Natural killer cell (primary cell): ENCODE data around the gene P4HB. TPM values are rescaled to one million over a fixed set of nuclear protein-coding genes. Genes with fewer than 3 reads are reported as not detected.

Source experiments
- ATAC-seq, 3 donors: fragments of 150-1000 bp in 2 of 3; fragments of 200-7000 bp in 1 of 3; cut with Tn5 transposase; 1 replicate in 1 of 3; 2 replicates in 2 of 3; pipeline ENCODE4 v1.10.0; 2021; ENCODE audit warnings: mild to moderate bottlenecking in 2 of 3, moderate library complexity in 2 of 3
- DNase-seq, 2 donors: peaks; one replicate each; pipeline versions ENCODE4 v3.0.0 to v3.0.0-alpha.2; 2013 to 2021; ENCODE audit warnings: mixed read lengths in 1 of 2
- H3K27ac ChIP-seq: one replicate; pipeline ENCODE4 v1.5.1; 2013; ENCODE audit warnings: mild to moderate bottlenecking, low read length
- H3K27me3 ChIP-seq: one replicate; pipeline ENCODE4 v1.6.1; 2013; ENCODE audit warnings: low read length; ENCODE audit not compliant: control insufficient read depth, insufficient read depth
- H3K36me3 ChIP-seq: one replicate; pipeline ENCODE4 v1.6.1; 2013; ENCODE audit warnings: low read length; ENCODE audit not compliant: control insufficient read depth, insufficient read depth
- H3K4me1 ChIP-seq: one replicate; pipeline ENCODE4 v1.6.1; 2013; ENCODE audit warnings: low read length; ENCODE audit not compliant: control insufficient read depth, insufficient read depth
- H3K4me3 ChIP-seq: one replicate; pipeline ENCODE4 v1.5.1; 2013; ENCODE audit warnings: low read length
- H3K9me3 ChIP-seq: one replicate; pipeline ENCODE4 v1.6.1; 2013; ENCODE audit warnings: low read length; ENCODE audit not compliant: control insufficient read depth, insufficient read depth
- H3K27ac Mint-ChIP-seq, 2 donors: one replicate each; pipeline ENCODE4 v1.8.0; 2022; ENCODE audit warnings: mild to moderate bottlenecking in 2 of 2, mixed read lengths in 2 of 2, moderate library complexity in 1 of 2
- H3K27me3 Mint-ChIP-seq, 2 donors: one replicate each; pipeline ENCODE4 v1.8.0; 2022; ENCODE audit warnings: low read depth in 2 of 2, mixed read lengths in 2 of 2
- H3K36me3 Mint-ChIP-seq: one replicate; pipeline ENCODE4 v1.8.0; 2022; ENCODE audit warnings: mixed read lengths
- H3K4me1 Mint-ChIP-seq, 2 donors: one replicate each; pipeline ENCODE4 v1.8.0; 2022; ENCODE audit warnings: mixed read lengths in 2 of 2
- H3K4me3 Mint-ChIP-seq: one replicate; pipeline ENCODE4 v1.8.0; 2022; ENCODE audit warnings: mild to moderate bottlenecking, moderate library complexity, mixed read lengths
- H3K9me3 Mint-ChIP-seq, 2 donors: one replicate each; pipeline ENCODE4 v1.8.0; 2022; ENCODE audit warnings: mixed read lengths in 2 of 2
- WGBS: methylation state at CpG from one replicate; pipeline ENCODE4 v1.1.7; 2013; ENCODE audit warnings: missing lambda C conversion rate; ENCODE audit not compliant: insufficient coverage; 5-methylcytosine and 5-hydroxymethylcytosine counted together
- intact Hi-C: fragments of 100-400 bp; cut with micrococcal nuclease; formaldehyde crosslinking; loops from one replicate; pipeline ENCODE4 v1.14.2; 2022
- total RNA-seq, 4 donors: library from RNA; stranded (reverse); fragments of 120-200 nt in 1 of 4; gene quantifications; one replicate each; pipeline versions ENCODE4 v1.2.3 to v1.2.4, GENCODE V29; 2013 to 2022
- TF ChIP-seq, protein P1 (sequence below): fragments of 200-600 bp; IDR thresholded peaks from one replicate; pipeline ENCODE4 v1.8.0; 2022; ENCODE audit warnings: antibody characterized with exemption

Gene P4HB
- total RNA-seq, 3 donors from 2014 or later (not counting 1 experiment from before 2014, with no cell fraction given): 334 to 468 (median 386) TPM

DNA sequence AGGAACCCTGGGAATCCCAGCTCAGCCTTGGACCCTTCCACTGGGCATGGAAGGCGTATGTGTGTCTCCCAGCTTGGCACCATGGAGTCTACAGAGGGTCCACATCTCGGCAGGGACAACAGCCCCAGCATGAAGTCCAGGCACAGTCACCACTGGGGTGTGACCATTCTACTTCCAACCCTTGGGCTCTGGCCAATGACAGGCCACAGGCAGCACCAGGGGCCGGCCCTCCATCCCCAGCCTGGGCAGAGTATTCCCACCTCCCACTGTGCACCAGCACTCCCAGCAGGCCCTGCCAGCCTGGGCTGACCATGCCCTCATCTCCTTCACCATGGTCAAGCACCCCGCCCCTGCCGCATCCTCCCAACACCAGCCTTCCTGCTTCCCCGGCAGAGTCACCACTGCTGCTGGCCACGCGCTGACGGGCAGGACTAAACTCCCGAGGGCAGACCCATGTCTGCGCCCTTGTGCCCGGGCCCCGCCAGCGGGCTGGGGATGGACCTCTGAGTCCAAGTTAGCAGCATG is 15.9 kb downstream of the P4HB start:
- no peak overlapping the region for H3K27ac ChIP-seq
- intact Hi-C loops: no loop called here
- Mint-ChIP-seq H3K36me3 (no peaks in the 10 kb centered on the region), H3K9me3 (no peaks in the 10 kb centered on the region), H3K4me1 (no peaks in the 10 kb centered on the region), H3K4me3 (no peak overlapping the region), H3K27me3 (no peaks in the 10 kb centered on the region), H3K27ac (peak overlapping the region in 1 of 2 donors; percentile 66)
- TF ChIP-seq, protein P1, sequence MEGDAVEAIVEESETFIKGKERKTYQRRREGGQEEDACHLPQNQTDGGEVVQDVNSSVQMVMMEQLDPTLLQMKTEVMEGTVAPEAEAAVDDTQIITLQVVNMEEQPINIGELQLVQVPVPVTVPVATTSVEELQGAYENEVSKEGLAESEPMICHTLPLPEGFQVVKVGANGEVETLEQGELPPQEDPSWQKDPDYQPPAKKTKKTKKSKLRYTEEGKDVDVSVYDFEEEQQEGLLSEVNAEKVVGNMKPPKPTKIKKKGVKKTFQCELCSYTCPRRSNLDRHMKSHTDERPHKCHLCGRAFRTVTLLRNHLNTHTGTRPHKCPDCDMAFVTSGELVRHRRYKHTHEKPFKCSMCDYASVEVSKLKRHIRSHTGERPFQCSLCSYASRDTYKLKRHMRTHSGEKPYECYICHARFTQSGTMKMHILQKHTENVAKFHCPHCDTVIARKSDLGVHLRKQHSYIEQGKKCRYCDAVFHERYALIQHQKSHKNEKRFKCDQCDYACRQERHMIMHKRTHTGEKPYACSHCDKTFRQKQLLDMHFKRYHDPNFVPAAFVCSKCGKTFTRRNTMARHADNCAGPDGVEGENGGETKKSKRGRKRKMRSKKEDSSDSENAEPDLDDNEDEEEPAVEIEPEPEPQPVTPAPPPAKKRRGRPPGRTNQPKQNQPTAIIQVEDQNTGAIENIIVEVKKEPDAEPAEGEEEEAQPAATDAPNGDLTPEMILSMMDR: no peak
- no peaks in the 10 kb centered on the region for H3K9me3 ChIP-seq
- no peaks in the 10 kb centered on the region for H3K27me3 ChIP-seq
- H3K36me3 ChIP-seq: peaks cover 55% of the 10 kb centered on the region
- H3K4me1 ChIP-seq: no peaks in the 10 kb centered on the region
- H3K4me3 ChIP-seq: no peak overlapping the region
- peak in 1 of 3 donors; percentile 15 for ATAC-seq
- WGBS: 97% methylated on average over 14 of the region's 14 CpGs
- no peak for DNase-seq

DNA sequence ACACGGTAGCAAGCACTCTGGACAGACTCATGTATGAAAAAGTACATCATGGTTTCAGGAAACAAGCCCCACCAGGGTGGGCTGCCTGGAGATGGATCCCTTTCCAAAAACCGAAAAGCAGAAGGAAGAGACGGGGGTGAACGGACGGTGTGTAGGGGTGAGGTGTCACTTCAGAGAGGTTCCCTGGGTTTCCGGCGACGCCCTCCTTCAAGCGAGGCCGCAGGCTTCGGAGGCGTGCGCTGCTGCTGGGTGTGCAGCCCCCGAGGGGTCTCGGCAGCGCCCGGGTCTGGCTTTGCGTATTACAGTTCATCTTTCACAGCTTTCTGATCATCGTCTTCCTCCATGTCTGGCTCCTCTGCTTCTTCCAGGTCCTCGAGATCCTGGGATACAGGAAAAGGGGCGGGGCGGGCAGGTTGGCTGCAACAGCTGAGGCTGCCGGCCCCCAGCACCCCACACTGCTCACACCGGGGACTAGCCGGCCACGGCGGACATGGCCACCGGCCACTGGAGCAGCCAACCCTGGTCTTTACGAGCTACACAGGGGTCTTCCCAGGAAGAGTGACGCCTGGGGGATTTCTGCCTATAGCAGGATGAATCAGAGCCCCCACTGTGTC is 16.5 kb downstream of the P4HB start:
- H3K27me3 Mint-ChIP-seq: no peaks in the 10 kb centered on the region
- no peaks in the 10 kb centered on the region for H3K9me3 Mint-ChIP-seq
- 94% methylated on average over 30 of the region's 30 CpGs for WGBS
- Histone ChIP-seq H3K4me3 (no peak overlapping the region), H3K27ac (no peak overlapping the region), H3K27me3 (no peaks in the 10 kb centered on the region), H3K36me3 (peaks cover 55% of the 10 kb centered on the region), H3K4me1 (no peaks in the 10 kb centered on the region), H3K9me3 (no peaks in the 10 kb centered on the region)
- intact Hi-C loops: no loop called here
- H3K36me3 Mint-ChIP-seq: no peaks in the 10 kb centered on the region
- H3K4me3 Mint-ChIP-seq: no peak overlapping the region
- ATAC-seq: no peak
- no peaks in the 10 kb centered on the region for H3K4me1 Mint-ChIP-seq
- TF ChIP-seq, protein P1: no peak
- H3K27ac Mint-ChIP-seq: no peak overlapping the region
- DNase-seq: no peak

DNA sequence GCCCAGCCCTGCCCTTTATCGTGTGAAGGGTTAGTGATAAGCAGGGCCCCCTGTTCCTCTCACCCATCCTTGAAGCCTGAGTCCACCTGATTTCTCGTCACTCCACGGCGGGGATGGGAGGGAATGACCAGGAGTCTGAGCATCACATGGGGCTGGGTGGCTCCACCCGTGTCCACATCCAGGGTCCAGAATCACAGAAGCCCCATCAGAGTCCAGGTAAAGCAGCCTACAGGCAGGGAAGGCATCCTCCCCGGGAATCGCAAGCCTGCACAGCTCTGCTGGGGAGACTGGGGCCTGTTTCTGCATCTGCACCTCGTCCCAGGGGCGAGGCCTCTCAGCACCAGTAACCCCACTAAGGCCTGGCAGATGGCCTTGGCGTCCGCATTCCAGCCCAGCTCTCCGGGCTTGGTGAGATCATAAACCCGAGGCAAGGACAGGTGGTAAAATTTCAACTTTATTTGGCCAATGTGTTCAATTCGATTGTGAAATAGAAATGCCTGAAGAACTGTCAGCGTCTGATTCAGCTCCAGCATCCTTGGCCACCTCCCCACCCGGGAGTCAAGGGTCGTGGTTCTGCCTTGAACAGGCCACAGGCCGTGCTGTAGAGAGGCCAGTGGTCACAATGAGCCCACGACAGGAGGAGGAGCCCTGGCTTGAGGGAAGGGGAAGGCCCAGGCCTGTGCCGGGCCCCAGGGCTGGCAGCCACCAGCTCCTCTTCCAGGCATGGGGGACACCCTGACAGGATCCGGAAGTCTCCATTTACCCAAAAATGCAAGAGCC is 17.4 kb downstream of the P4HB start:
- WGBS: 87% methylated on average over 21 of the region's 21 CpGs
- Histone ChIP-seq H3K4me1 (no peaks in the 10 kb centered on the region), H3K9me3 (no peaks in the 10 kb centered on the region), H3K27ac (no peak overlapping the region), H3K36me3 (peaks cover 52% of the 10 kb centered on the region), H3K27me3 (no peaks in the 10 kb centered on the region), H3K4me3 (no peak overlapping the region)
- H3K27me3 Mint-ChIP-seq: no peaks in the 10 kb centered on the region
- intact Hi-C loops: no loop called here
- no peaks in the 10 kb centered on the region for H3K36me3 Mint-ChIP-seq
- H3K27ac Mint-ChIP-seq: no peak overlapping the region
- H3K4me3 Mint-ChIP-seq: no peak overlapping the region
- DNase-seq (no peak), ATAC-seq (no peak)
- H3K9me3 Mint-ChIP-seq: no peaks in the 10 kb centered on the region
- TF ChIP-seq, protein P1: no peak
- no peaks in the 10 kb centered on the region for H3K4me1 Mint-ChIP-seq
